RKO (cell line): Measurements from ENCODE around the gene UBE2E2.

ENCODE experiments used
- DNase-seq: peaks from one replicate; pipeline ENCODE4 v3.0.0-alpha.2; 2016; ENCODE audit warnings: low spot score

UBE2E2 gene

GRCh38 chr3:23620638-23621015, 417.5 kb downstream of the UBE2E2 start:
- no peak for DNase-seq

- no peak for DNase-seq
These were observed 420.7 kb downstream of the UBE2E2 start for GRCh38 chr3:23623844-23624243.

- no peak for DNase-seq
These were observed 421.2 kb downstream of the UBE2E2 start for GRCh38 chr3:23624305-23624704.

- DNase-seq, result no peak
These were observed 423.3 kb downstream of the UBE2E2 start for GRCh38 chr3:23626442-23626841.

- no peak for DNase-seq
These were observed 426.2 kb downstream of the UBE2E2 start for GRCh38 chr3:23629181-23629894.

- no peak for DNase-seq
These were observed 430.3 kb downstream of the UBE2E2 start for GRCh38 chr3:23633261-23633960.

GRCh38 chr3:23637339-23637738, 434.2 kb downstream of the UBE2E2 start:
- no peak for DNase-seq

GRCh38 chr3:23640471-23641146, 437.5 kb downstream of the UBE2E2 start:
- no peak for DNase-seq
